MCF 10A (cell line): ENCODE measurements around the gene TMEM130. TPM values are rescaled to one million over a fixed set of nuclear protein-coding genes. Genes with fewer than 3 reads are reported as not detected.

Experiments used
- BruUV-seq: library from RNA; stranded (reverse); fragments of 400-500 nt; replicated peaks from 2 replicates; lab custom pipeline; 2021; lab: Mats Ljungman, UMichigan
- CTCF ChIA-PET: fragments of 300-600 bp; sonication (Branson Sonifier 250); formaldehyde crosslinking; extraction: SDS; loops from one replicate; lab custom pipeline; 2021; ENCODE audit warnings: antibody characterized with exemption, inconsistent platforms; lab: Yijun Ruan, JAX
- POLR2A ChIA-PET: fragments of 300-600, 350-650 bp; sonication (Branson Sonifier 250); formaldehyde crosslinking; extraction: SDS; loops from one replicate; lab custom pipeline; 2020; ENCODE audit warnings: antibody characterized with exemption, inconsistent platforms; lab: Yijun Ruan, JAX
- DNase-seq: peaks from one replicate; pipeline ENCODE4 v3.0.0-alpha.2; 2018; ENCODE audit not compliant: unreplicated experiment
- H3K27ac Mint-ChIP-seq: one replicate; pipeline ENCODE4 v1.8.0; 2022; ENCODE audit warnings: mild to moderate bottlenecking, low read depth, mixed read lengths; ENCODE audit not compliant: unreplicated experiment
- H3K27me3 Mint-ChIP-seq: one replicate; pipeline ENCODE4 v1.8.0; 2022; ENCODE audit warnings: mixed read lengths; ENCODE audit not compliant: insufficient read depth, unreplicated experiment
- H3K36me3 Mint-ChIP-seq: one replicate; pipeline ENCODE4 v1.8.0; 2022; ENCODE audit warnings: mild to moderate bottlenecking, moderate library complexity, mixed read lengths; ENCODE audit not compliant: insufficient read depth, unreplicated experiment
- H3K4me1 Mint-ChIP-seq: one replicate; pipeline ENCODE4 v1.8.0; 2022; ENCODE audit warnings: mixed read lengths; ENCODE audit not compliant: insufficient read depth, unreplicated experiment
- H3K4me3 Mint-ChIP-seq: one replicate; pipeline ENCODE4 v1.8.0; 2022; ENCODE audit warnings: mild to moderate bottlenecking, moderate library complexity, mixed read lengths; ENCODE audit not compliant: unreplicated experiment
- H3K9me3 Mint-ChIP-seq: one replicate; pipeline ENCODE4 v1.8.0; 2022; ENCODE audit warnings: mixed read lengths; ENCODE audit not compliant: unreplicated experiment
- intact Hi-C: fragments of 100-400 bp; cut with micrococcal nuclease; formaldehyde crosslinking; loops from 2 replicates; pipeline ENCODE4 v1.14.1; 2022
- total RNA-seq: library from RNA; stranded (reverse); gene quantifications from 2 replicates; pipeline ENCODE4 v1.2.3, GENCODE V29; 2022
- TF ChIP-seq, protein P1 (sequence below): fragments of 200-600 bp; IDR thresholded peaks from one replicate; pipeline ENCODE4 v1.8.0; 2022; ENCODE audit warnings: antibody characterized with exemption, mild to moderate bottlenecking; ENCODE audit not compliant: unreplicated experiment

TMEM130 gene
- total RNA-seq, 1 experiment from 2014 or later, result not detected

- peaks cover 34% of the 10 kb centered on the region for H3K36me3 Mint-ChIP-seq
- H3K4me1 Mint-ChIP-seq, result no peaks in the 10 kb centered on the region
- POLR2A ChIA-PET, result interaction anchor here (0.7 to 1.4 kb wide), 4 partner anchors 8 to 594 kb away, joined by 3 to 4 read pairs (median 3); partner anchors contain the start of genes BUD31 and PDAP1
- no peaks in the 10 kb centered on the region for H3K9me3 Mint-ChIP-seq
- TF ChIP-seq, protein P1, sequence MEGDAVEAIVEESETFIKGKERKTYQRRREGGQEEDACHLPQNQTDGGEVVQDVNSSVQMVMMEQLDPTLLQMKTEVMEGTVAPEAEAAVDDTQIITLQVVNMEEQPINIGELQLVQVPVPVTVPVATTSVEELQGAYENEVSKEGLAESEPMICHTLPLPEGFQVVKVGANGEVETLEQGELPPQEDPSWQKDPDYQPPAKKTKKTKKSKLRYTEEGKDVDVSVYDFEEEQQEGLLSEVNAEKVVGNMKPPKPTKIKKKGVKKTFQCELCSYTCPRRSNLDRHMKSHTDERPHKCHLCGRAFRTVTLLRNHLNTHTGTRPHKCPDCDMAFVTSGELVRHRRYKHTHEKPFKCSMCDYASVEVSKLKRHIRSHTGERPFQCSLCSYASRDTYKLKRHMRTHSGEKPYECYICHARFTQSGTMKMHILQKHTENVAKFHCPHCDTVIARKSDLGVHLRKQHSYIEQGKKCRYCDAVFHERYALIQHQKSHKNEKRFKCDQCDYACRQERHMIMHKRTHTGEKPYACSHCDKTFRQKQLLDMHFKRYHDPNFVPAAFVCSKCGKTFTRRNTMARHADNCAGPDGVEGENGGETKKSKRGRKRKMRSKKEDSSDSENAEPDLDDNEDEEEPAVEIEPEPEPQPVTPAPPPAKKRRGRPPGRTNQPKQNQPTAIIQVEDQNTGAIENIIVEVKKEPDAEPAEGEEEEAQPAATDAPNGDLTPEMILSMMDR, result no peak
- peak overlapping the region; percentile 85 for H3K4me3 Mint-ChIP-seq
- no TSS peak for BruUV-seq
- CTCF ChIA-PET, result interaction anchor here (0.5 to 1.6 kb wide), 21 partner anchors 8 to 1997 kb away, joined by 3 to 10 read pairs (median 3); no protein-coding TSS in a partner anchor
- H3K27ac Mint-ChIP-seq, result peak overlapping the region; percentile 71
- intact Hi-C loops, result no loop called here
- H3K27me3 Mint-ChIP-seq, result no peaks in the 10 kb centered on the region
- peak; percentile 44 for DNase-seq
Measured at GRCh38 chr7:98879198-98879978, 9.6 kb upstream of the TMEM130 start.

DNA sequence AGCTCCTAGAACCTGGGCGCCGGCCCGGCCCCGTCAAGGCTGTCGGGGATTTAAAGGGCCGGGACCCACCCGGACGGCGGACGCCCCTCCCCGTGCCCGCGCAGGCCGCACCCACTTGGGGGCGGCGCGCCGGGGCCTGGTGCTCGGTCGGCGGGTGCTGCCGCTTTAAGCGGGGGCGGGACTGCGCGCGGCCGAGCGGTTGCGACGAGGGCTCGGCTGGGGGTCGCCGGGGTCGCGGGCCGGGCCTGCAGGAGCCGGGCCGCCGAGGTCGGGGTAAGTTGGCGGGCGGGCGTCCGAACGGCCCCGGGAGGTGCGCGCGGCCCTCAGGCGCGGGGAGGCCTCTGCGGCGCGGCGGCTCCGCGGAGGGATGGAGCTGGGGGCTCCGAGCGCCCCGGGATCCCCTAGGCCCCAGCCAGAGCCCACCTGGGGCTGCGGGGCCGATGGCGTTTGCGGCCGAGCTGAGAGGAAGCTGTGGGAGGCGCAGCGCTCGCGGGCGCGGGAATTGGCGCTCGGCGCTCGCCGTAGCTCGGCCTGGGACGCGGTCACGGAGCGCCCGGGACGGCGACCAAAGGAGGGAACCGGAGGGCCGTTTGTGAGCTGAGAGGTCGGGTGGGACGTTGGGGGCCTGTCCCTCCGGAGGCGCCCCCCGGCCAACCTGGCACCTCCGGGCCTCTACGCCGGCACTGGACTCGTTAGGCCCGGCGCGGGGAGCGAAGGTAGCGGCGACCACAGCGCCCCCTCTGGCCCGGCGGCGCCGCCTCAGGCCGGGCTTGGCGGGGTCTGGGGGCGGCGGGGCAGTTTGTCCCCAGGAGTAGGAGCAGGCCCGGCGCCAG is 8.8 kb upstream of the TMEM130 start, which contains the start of gene TRRAP:
TSS of gene TRRAP (plus strand) at position 168 of the 833 bp plus-strand sequence. CDS start 2,619 bp downstream, outside the sequence.
- H3K4me1 Mint-ChIP-seq, result no peaks in the 10 kb centered on the region
- peaks cover 26% of the 10 kb centered on the region for H3K36me3 Mint-ChIP-seq
- no peaks in the 10 kb centered on the region for H3K9me3 Mint-ChIP-seq
- BruUV-seq, result TSS peak; percentile 77
- ChIA-PET CTCF (interaction anchor here (0.6 to 1.6 kb wide), 12 partner anchors 9 to 754 kb away, joined by 3 to 5 read pairs (median 3); no protein-coding TSS in a partner anchor), POLR2A (interaction anchor here (0.7 to 1.4 kb wide), 7 partner anchors 9 to 596 kb away, joined by 3 to 4 read pairs (median 3); partner anchors contain the start of gene BAIAP2L1)
- intact Hi-C loops, result no loop called here
- H3K27ac Mint-ChIP-seq, result peak within 1 kb of the TSS; percentile 71
- DNase-seq, result peak; percentile 64
- peak within 1 kb of the TSS; percentile 85 for H3K4me3 Mint-ChIP-seq
- H3K27me3 Mint-ChIP-seq, result no peaks in the 10 kb centered on the region
- TF ChIP-seq, protein P1, result peak; percentile 95

DNA sequence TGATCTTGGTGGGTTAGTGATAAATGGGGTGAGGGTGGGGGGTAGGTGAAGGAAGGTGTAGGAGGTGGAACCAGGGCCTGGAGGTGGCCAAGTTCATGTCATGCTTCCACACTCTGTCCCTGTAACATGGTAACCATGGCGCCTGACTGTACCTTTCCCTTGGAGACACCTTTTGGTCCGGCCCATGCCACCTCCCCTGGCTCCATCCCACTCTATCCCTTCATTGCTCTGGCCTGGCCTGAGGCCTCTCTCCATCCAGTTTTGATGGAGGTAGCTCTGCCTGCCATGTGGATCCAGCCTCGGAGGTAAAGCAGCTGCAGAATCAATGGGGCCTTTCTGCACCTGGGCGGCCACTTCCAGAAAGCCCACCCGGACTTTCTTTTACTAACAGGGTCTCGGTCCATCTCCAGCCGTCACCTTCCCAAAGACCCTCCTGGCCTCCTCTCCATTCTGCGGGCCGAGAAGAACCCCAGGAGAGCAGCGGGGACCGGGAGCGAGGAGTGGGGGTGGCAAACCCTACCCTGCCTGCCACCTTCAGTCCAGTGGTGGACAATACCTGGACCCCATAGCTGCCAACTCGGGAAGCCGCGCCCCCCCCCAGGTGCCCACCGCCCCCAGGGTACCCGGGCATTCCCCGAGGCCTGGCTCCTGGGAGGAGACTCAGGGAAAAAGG is 8.0 kb upstream of the TMEM130 start:
- H3K9me3 Mint-ChIP-seq, result no peaks in the 10 kb centered on the region
- peak overlapping the region; percentile 85 for H3K4me3 Mint-ChIP-seq
- ChIA-PET POLR2A (interaction anchor here (0.7 to 1.4 kb wide), 7 partner anchors 9 to 595 kb away, joined by 3 to 4 read pairs (median 3); partner anchors contain the start of gene BAIAP2L1), CTCF (interaction anchor here (1.0 to 1.6 kb wide), 5 partner anchors 9 to 414 kb away, joined by 3 to 5 read pairs (median 3); no protein-coding TSS in a partner anchor)
- H3K36me3 Mint-ChIP-seq, result peaks cover 18% of the 10 kb centered on the region
- DNase-seq, result no peak
- TF ChIP-seq, protein P1, result no peak
- no TSS peak for BruUV-seq
- H3K27ac Mint-ChIP-seq, result no peak overlapping the region
- H3K27me3 Mint-ChIP-seq, result no peaks in the 10 kb centered on the region
- H3K4me1 Mint-ChIP-seq, result no peaks in the 10 kb centered on the region
- intact Hi-C loops, result no loop called here
